Measurements from ENCODE around the gene PPBP.
"Not testable (repeated sequence)": the region's sequence is repeated elsewhere in the genome, so short reads cannot be mapped to it uniquely, and the experiment has no call there.

The PPBP gene

GRCh38 chr4:73967866-73968265 is 20.1 kb downstream of the PPBP start:
- no peaks in the 10 kb centered on the region for H3K9me2 ChIP-seq (replicated peaks; ENCODE audit: control insufficient read depth, low read length)
- no peak overlapping the region for H3K27ac ChIP-seq (ENCODE audit: low read depth, low read length)
- no peaks in the 10 kb centered on the region for H3K36me3 ChIP-seq (ENCODE audit: control insufficient read depth, low read length)

GRCh38 chr4:73964862-73965611 is 23.0 kb downstream of the PPBP start:
- no peaks in the 10 kb centered on the region for H3K4me1 ChIP-seq (ENCODE audit: control insufficient read depth, low read length)
- H3K9me3 ChIP-seq (ENCODE audit: control insufficient read depth, insufficient read depth, low read length), result 0 out of 2 replicates have a peak, but pooled peaks cover 3% of the 10 kb centered on the region
- H3K27me3 ChIP-seq (ENCODE audit: control insufficient read depth, low read length), result no peaks in the 10 kb centered on the region
- H3K36me3 ChIP-seq (ENCODE audit: control insufficient read depth, low read length), result no peaks in the 10 kb centered on the region
- no peaks in the 10 kb centered on the region for H4K20me1 ChIP-seq (ENCODE audit: control insufficient read depth, insufficient read depth, low read depth, low read length)
- no peaks in the 10 kb centered on the region for H3K79me2 ChIP-seq (ENCODE audit: control insufficient read depth, low read length)
- H3K27ac ChIP-seq (ENCODE audit: low read depth, low read length), result no peak overlapping the region
- H3K9me2 ChIP-seq (replicated peaks; ENCODE audit: control insufficient read depth, low read length), result no peaks in the 10 kb centered on the region
- H3K4me3 ChIP-seq (ENCODE audit: low read length), result no peak overlapping the region
- no peaks in the 10 kb centered on the region for H3F3A ChIP-seq (ENCODE audit: control insufficient read depth, insufficient read depth)
- no peak overlapping the region for H3K4me2 ChIP-seq (ENCODE audit: low read length)
- TF ChIP-seq EZH2phosphoT487 (IDR thresholded peaks at IDR 0.05; ENCODE audit: borderline replicate concordance, low read length), result no peak
- no peak for TF ChIP-seq CTCF (IDR thresholded peaks at IDR 0.05; ENCODE audit: low read depth, low read length, poor library complexity, severe bottlenecking)

More at GRCh38 chr4:73967866-73968265, 20.1 kb downstream of the PPBP start:
- Histone ChIP-seq H3K27me3 (ENCODE audit: control insufficient read depth, low read length) (no peaks in the 10 kb centered on the region), H3K9me3 (ENCODE audit: control insufficient read depth, insufficient read depth, low read length) (0 out of 2 replicates have a peak, but pooled peaks cover 3% of the 10 kb centered on the region), H4K20me1 (ENCODE audit: control insufficient read depth, insufficient read depth, low read depth, low read length) (no peaks in the 10 kb centered on the region), H3K4me2 (ENCODE audit: low read length) (no peak overlapping the region), H3K4me3 (ENCODE audit: low read length) (no peak overlapping the region), H3K4me1 (ENCODE audit: control insufficient read depth, low read length) (no peaks in the 10 kb centered on the region), H3K79me2 (ENCODE audit: control insufficient read depth, low read length) (no peaks in the 10 kb centered on the region), H3F3A (ENCODE audit: control insufficient read depth, insufficient read depth) (no peaks in the 10 kb centered on the region)
- no peak for TF ChIP-seq EZH2phosphoT487 (IDR thresholded peaks at IDR 0.05; ENCODE audit: borderline replicate concordance, low read length)
- no peak for TF ChIP-seq CTCF (IDR thresholded peaks at IDR 0.05; ENCODE audit: low read depth, low read length, poor library complexity, severe bottlenecking)

- Histone ChIP-seq H3K27ac (ENCODE audit: low read depth, low read length) (no peak overlapping the region), H3K4me2 (ENCODE audit: low read length) (no peak overlapping the region), H3K9me3 (ENCODE audit: control insufficient read depth, insufficient read depth, low read length) (no peaks in the 10 kb centered on the region), H3K36me3 (ENCODE audit: control insufficient read depth, low read length) (no peaks in the 10 kb centered on the region), H3K4me3 (ENCODE audit: low read length) (no peak overlapping the region), H3F3A (ENCODE audit: control insufficient read depth, insufficient read depth) (no peaks in the 10 kb centered on the region), H3K9me2 (replicated peaks; ENCODE audit: control insufficient read depth, low read length) (no peaks in the 10 kb centered on the region), H3K4me1 (ENCODE audit: control insufficient read depth, low read length) (no peaks in the 10 kb centered on the region), H4K20me1 (ENCODE audit: control insufficient read depth, insufficient read depth, low read depth, low read length) (no peaks in the 10 kb centered on the region), H3K27me3 (ENCODE audit: control insufficient read depth, low read length) (no peaks in the 10 kb centered on the region), H3K79me2 (ENCODE audit: control insufficient read depth, low read length) (no peaks in the 10 kb centered on the region)
- TF ChIP-seq EZH2phosphoT487 (IDR thresholded peaks at IDR 0.05; ENCODE audit: borderline replicate concordance, low read length) (no peak), CTCF (IDR thresholded peaks at IDR 0.05; ENCODE audit: low read depth, low read length, poor library complexity, severe bottlenecking) (no peak)
Measured at GRCh38 chr4:73962724-73963123, 25.3 kb downstream of the PPBP start.

GRCh38 chr4:73959041-73959440 is 28.9 kb downstream of the PPBP start:
- not testable (repeated sequence) for H3K79me2 ChIP-seq (ENCODE audit: control insufficient read depth, low read length); H3K4me3 ChIP-seq (ENCODE audit: low read length); H3K36me3 ChIP-seq (ENCODE audit: control insufficient read depth, low read length); H3K27ac ChIP-seq (ENCODE audit: low read depth, low read length); H3K9me3 ChIP-seq (ENCODE audit: control insufficient read depth, insufficient read depth, low read length); H3K4me2 ChIP-seq (ENCODE audit: low read length); H3K27me3 ChIP-seq (ENCODE audit: control insufficient read depth, low read length); H4K20me1 ChIP-seq (ENCODE audit: control insufficient read depth, insufficient read depth, low read depth, low read length); H3K9me2 ChIP-seq (replicated peaks; ENCODE audit: control insufficient read depth, low read length); H3F3A ChIP-seq (ENCODE audit: control insufficient read depth, insufficient read depth); H3K4me1 ChIP-seq (ENCODE audit: control insufficient read depth, low read length)

Data from DOHH2 (cell line).